GM10248 (cell line): Measurements from ENCODE around the gene ARMH3.

Experiments
- CTCF ChIA-PET: fragments of 300-600 bp; sonication (Branson Sonifier 250); formaldehyde crosslinking; extraction: SDS; loops from one replicate; lab custom pipeline; 2021; ENCODE audit warnings: antibody characterized with exemption; lab: Yijun Ruan, JAX
- POLR2A ChIA-PET: fragments of 350-650 bp; sonication (Branson Sonifier 250); formaldehyde crosslinking; extraction: SDS; loops from one replicate; lab custom pipeline; 2020; ENCODE audit warnings: antibody characterized with exemption; lab: Yijun Ruan, JAX
- DNase-seq: peaks from one replicate; pipeline ENCODE4 v3.0.0; 2012; ENCODE audit errors: extremely low spot score
- TF ChIP-seq, protein P1 (sequence below): IDR thresholded peaks from 2 replicates; pipeline ENCODE4 v1.5.1; 2012; ENCODE audit warnings: mild to moderate bottlenecking, low read depth; ENCODE audit errors: extremely low read depth, missing control alignments, control extremely low read depth

ARMH3 gene

DNA sequence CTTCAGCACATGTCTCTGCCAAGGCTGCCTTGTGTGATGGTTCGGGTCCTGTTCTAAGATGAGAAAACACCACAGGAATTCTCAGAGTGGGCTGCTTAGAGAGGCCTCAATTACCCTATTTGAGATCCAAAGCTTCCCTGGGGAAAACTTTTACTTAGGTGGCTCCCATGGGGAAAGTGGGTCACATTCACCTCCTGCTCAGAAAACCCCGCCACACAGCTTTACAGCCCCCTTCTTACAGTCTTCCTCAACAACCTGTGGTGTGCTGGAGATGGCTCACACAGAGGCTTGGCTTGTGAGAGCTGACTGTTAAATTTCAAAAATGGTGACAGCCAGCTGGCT lies 175.8 kb downstream of the ARMH3 start:
- CTCF ChIA-PET = interaction anchor here (0.9 to 8.0 kb wide), 15 partner anchors 8 to 193 kb away, joined by 3 to 65 read pairs (median 4); no protein-coding TSS in a partner anchor
- no peak for DNase-seq
- TF ChIP-seq, protein P1, sequence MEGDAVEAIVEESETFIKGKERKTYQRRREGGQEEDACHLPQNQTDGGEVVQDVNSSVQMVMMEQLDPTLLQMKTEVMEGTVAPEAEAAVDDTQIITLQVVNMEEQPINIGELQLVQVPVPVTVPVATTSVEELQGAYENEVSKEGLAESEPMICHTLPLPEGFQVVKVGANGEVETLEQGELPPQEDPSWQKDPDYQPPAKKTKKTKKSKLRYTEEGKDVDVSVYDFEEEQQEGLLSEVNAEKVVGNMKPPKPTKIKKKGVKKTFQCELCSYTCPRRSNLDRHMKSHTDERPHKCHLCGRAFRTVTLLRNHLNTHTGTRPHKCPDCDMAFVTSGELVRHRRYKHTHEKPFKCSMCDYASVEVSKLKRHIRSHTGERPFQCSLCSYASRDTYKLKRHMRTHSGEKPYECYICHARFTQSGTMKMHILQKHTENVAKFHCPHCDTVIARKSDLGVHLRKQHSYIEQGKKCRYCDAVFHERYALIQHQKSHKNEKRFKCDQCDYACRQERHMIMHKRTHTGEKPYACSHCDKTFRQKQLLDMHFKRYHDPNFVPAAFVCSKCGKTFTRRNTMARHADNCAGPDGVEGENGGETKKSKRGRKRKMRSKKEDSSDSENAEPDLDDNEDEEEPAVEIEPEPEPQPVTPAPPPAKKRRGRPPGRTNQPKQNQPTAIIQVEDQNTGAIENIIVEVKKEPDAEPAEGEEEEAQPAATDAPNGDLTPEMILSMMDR = no peak
- POLR2A ChIA-PET = no interaction called here

DNA sequence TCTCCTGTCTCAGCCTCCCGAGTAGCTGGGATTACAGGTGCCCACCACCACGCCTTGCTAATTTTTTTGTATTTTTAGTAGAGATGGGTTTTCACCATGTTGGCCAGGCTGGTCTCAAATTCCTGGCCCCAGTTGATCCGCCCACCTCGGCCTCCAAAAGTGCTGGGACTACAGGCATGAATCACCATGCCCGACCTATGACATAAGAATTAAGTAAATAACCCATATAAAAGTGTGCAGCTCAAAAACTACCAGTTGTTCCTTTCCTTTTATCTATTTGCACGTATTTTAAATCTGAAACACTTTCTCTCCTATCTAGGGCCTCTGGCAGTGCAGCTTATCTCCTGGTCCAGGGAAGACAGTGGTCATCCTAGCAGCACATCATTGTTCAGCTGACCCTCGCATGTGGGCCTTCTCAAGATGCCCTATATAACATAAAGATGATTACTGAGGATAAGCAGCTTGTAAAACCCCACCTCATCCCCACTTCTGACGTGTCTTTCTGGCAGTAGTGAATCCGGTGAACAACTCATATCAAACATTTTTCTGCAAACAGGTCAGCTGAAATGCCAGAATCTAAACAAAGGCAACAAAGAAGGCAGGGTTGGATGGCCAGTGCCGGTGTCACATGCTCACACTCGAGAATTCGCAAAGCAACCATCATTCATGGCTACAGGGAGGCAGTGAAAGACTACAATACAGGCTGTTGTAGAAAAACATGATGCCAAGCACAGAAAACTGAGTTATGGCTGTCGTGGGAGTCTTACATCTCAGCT lies 176.3 kb downstream of the ARMH3 start:
- TF ChIP-seq, protein P1 = no peak
- DNase-seq = no peak
- ChIA-PET CTCF (interaction anchor here (0.9 to 8.0 kb wide), 14 partner anchors 8 to 194 kb away, joined by 3 to 65 read pairs (median 4); no protein-coding TSS in a partner anchor), POLR2A (no interaction called here)

DNA sequence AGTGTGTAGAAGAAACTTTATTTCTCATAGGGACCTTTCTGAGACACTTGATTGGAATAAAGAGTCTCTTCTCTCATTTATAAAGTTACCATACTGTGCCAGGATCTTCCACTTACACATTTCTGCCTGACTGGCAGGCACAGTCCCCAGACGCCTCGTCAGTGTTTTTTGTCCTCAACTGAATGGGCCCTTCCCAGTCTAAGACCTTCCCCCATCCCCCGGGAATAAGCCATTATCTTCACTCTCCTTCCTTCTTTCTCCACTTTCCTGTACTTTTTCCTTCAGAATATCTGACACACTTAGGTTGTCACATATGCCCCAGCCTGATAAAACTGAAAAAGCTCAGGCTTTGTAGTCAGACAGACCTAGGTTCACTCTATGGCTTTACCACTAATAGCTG lies 177.1 kb downstream of the ARMH3 start:
- POLR2A ChIA-PET = interaction anchor here (0.8 kb wide), 1 partner anchor 75 kb away, joined by 3 read pairs; no protein-coding TSS in a partner anchor
- DNase-seq = no peak
- CTCF ChIA-PET = interaction anchor here (1.0 to 8.0 kb wide), 9 partner anchors 10 to 195 kb away, joined by 3 to 65 read pairs (median 23); no protein-coding TSS in a partner anchor
- TF ChIP-seq, protein P1 = no peak

DNA sequence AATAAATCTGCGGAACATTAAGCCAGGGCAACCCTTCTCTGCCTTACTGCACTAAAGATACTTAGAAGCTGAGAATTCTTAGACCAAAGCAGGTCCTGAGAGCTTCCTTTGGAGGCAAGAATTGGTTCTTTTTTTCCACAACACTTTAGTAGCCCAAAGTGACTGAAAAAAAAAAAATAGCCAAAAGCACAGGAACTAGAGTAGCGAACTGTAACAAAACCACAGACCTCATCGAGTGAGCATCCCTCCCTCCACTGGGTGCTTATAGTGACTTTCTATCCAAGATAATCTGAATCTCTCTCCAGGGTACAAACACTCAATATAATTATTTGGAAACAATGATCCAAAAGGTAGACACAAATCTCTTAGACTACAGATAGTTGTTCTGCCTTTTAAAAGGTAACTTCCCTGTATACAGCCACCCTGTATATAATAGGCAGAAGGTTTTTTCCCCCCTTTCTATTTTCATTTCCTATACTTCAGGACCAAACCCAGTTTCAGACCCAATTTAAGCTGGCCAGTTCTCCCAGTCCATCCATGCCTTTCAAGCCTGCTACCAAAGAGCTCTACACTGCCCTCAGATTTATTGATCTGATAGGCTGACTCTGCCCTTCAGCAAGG lies 180.8 kb downstream of the ARMH3 start:
- TF ChIP-seq, protein P1 = no peak
- no peak for DNase-seq
- CTCF ChIA-PET = interaction anchor here (1.0 to 7.7 kb wide), 10 partner anchors 9 to 135 kb away, joined by 3 to 65 read pairs (median 4); partner anchors contain the start of gene KCNIP2
- POLR2A ChIA-PET = no interaction called here

DNA sequence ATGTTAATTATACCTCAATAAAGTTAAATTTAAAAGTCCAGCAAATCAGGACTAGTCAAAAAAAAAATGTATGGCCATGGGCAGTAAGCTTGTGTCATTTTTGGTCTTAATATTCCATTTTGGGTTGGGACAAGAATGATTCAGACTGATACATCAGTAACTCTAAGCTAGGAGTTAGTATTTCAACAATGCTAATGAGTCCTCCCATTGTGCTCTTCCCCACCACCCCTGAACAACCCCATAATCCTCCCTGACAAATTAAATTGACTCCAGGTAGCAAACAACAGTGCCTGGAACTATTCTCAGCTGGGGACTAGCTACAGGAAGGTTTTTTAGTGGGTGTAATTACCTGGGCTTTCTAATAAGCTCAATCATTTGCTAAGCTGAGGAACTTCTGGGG lies 181.7 kb downstream of the ARMH3 start:
- ChIA-PET POLR2A (no interaction called here), CTCF (interaction anchor here (1.1 to 7.7 kb wide), 8 partner anchors 9 to 136 kb away, joined by 3 to 65 read pairs (median 4); no protein-coding TSS in a partner anchor)
- TF ChIP-seq, protein P1 = no peak
- DNase-seq = no peak

DNA sequence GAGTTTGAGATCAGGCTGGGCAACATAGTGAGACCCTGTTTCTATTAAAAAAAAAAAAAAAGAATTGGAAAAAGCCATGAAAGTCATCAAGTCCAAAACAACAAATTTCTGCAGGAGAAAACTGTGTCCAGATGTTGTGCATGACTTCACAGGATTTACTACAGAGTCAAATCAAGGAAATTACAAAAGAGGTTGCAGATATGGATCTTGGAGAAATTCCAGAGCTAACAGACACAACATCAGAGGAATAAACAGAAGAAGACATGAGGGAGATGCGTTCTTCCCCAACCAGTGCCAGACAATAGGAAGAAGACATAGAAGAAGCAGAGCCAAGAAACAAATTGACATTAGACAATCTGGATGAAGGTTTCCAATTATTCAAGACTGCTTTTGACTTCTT lies 188.0 kb downstream of the ARMH3 start:
- POLR2A ChIA-PET = no interaction called here
- no peak for DNase-seq
- TF ChIP-seq, protein P1 = no peak
- CTCF ChIA-PET = interaction anchor here (2.1 kb wide), 1 partner anchor 27 kb away, joined by 10 read pairs; no protein-coding TSS in a partner anchor
